ENCODE data around the gene PDZK1IP1.
"Not testable (repeated sequence)": the region's sequence is repeated elsewhere in the genome, so short reads cannot be mapped to it uniquely, and the experiment has no call there.

DNA sequence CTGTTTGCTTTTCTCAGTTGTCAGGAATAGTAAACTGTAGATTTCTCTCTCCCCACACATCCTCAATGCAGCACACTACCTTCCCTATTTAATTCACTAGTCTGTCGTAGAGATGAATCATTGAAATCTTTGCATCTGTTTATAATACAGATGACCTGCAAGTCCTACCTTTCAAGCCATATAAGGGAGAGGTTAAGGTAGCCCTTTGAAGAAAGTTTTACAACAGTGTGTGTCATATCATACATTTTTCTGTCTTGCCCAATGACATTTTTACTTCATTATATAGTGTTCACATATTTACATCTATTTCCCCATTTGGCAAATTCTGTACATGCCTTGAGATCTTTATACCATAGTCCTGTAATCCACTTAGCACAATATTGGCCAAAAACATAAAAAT lies 43.3 kb downstream of the PDZK1IP1 start:
- not testable (repeated sequence) for TF ChIP-seq CTCF (IDR thresholded peaks at IDR 0.05); EZH2 (IDR thresholded peaks at IDR 0.05; ENCODE audit: borderline replicate concordance, insufficient read depth, low read depth, low read length, poor library complexity, severe bottlenecking)
